Activated CD4-positive, alpha-beta T cell treated with anti-CD3 and anti-CD28 coated beads for 36 hours (primary cell): ENCODE results near the gene MAB21L2. TPM values are rescaled to one million over a fixed set of nuclear protein-coding genes. Genes with fewer than 3 reads are reported as not detected.

Experiments
- ATAC-seq: fragments of 200-7000 bp; cut with Tn5 transposase; one replicate; pipeline ENCODE4 v1.10.0; 2021; ENCODE audit warnings: mild to moderate bottlenecking, moderate library complexity
- CTCF ChIA-PET: fragments of 350-600 bp; sonication (Branson Sonifier 250); formaldehyde crosslinking; loops from one replicate; lab custom pipeline; 2021; ENCODE audit warnings: antibody characterized with exemption; lab: Charles Lee
- POLR2A ChIA-PET: fragments of 350-600 bp; sonication (Branson Sonifier 250); formaldehyde crosslinking; loops from one replicate; lab custom pipeline; 2021; ENCODE audit warnings: antibody characterized with exemption, inconsistent platforms; lab: Charles Lee
- DNase-seq: peaks from one replicate; pipeline ENCODE4 v3.0.0-alpha.2; 2020
- H3K27ac Mint-ChIP-seq: one replicate; pipeline ENCODE4 v1.8.0; 2021; ENCODE audit warnings: mixed read lengths
- H3K27me3 Mint-ChIP-seq: one replicate; pipeline ENCODE4 v1.8.0; 2021; ENCODE audit warnings: mixed read lengths
- H3K36me3 Mint-ChIP-seq: one replicate; pipeline ENCODE4 v1.8.0; 2021; ENCODE audit warnings: low read depth, mixed read lengths
- H3K4me1 Mint-ChIP-seq: one replicate; pipeline ENCODE4 v1.8.0; 2021; ENCODE audit warnings: mixed read lengths
- H3K4me3 Mint-ChIP-seq: one replicate; pipeline ENCODE4 v1.8.0; 2021; ENCODE audit warnings: mild to moderate bottlenecking, moderate library complexity, mixed read lengths
- H3K9me3 Mint-ChIP-seq: one replicate; pipeline ENCODE4 v1.8.0; 2021; ENCODE audit warnings: low read depth, mixed read lengths
- intact Hi-C, 2 experiments: fragments of 100-400 bp; cut with DNase I in 1 of 2; cut with micrococcal nuclease in 1 of 2; formaldehyde crosslinking; loops; one replicate each; pipeline versions ENCODE4 v1.14.2 to v1.15.1; 2022 to 2024; cut with DNase I, micrococcal nuclease
- total RNA-seq, 2 experiments: library from RNA; stranded (reverse); gene quantifications; one replicate each; pipeline ENCODE4 v1.2.3, GENCODE V29; 2021

MAB21L2 gene
- total RNA-seq, 2 experiments from 2014 or later, result not detected

- CTCF ChIA-PET, result no interaction called here
- Mint-ChIP-seq H3K9me3 (peaks cover 1% of the 10 kb centered on the region), H3K27me3 (no peaks in the 10 kb centered on the region), H3K4me1 (no peaks in the 10 kb centered on the region), H3K36me3 (peaks cover 7% of the 10 kb centered on the region), H3K4me3 (no peak overlapping the region), H3K27ac (no peak overlapping the region)
- intact Hi-C loops, result no loop called here
- ATAC-seq (no peak), DNase-seq (no peak)
- POLR2A ChIA-PET, result no interaction called here
Measured at GRCh38 chr4:150624055-150624454, 42.1 kb downstream of the MAB21L2 start.

GRCh38 chr4:150625033-150625432, 43.1 kb downstream of the MAB21L2 start:
- no peak for DNase-seq
- intact Hi-C loops, result no loop called here
- H3K9me3 Mint-ChIP-seq, result peaks cover 1% of the 10 kb centered on the region
- H3K36me3 Mint-ChIP-seq, result peaks cover 7% of the 10 kb centered on the region
- H3K27ac Mint-ChIP-seq, result no peak overlapping the region
- no peak for ATAC-seq
- CTCF ChIA-PET, result no interaction called here
- POLR2A ChIA-PET, result no interaction called here
- no peaks in the 10 kb centered on the region for H3K27me3 Mint-ChIP-seq
- no peak overlapping the region for H3K4me3 Mint-ChIP-seq
- H3K4me1 Mint-ChIP-seq, result no peaks in the 10 kb centered on the region

GRCh38 chr4:150628073-150628472, 46.1 kb downstream of the MAB21L2 start:
- no peak for DNase-seq
- H3K4me1 Mint-ChIP-seq, result no peaks in the 10 kb centered on the region
- H3K36me3 Mint-ChIP-seq, result peaks cover 2% of the 10 kb centered on the region
- CTCF ChIA-PET, result no interaction called here
- POLR2A ChIA-PET, result interaction anchor here (0.6 kb wide), 1 partner anchor 1230 kb away, joined by 3 read pairs; no protein-coding TSS in a partner anchor
- no peak for ATAC-seq
- H3K27ac Mint-ChIP-seq, result no peak overlapping the region
- H3K4me3 Mint-ChIP-seq, result no peak overlapping the region
- intact Hi-C loops, result no loop called here
- H3K9me3 Mint-ChIP-seq, result peaks cover 5% of the 10 kb centered on the region
- no peaks in the 10 kb centered on the region for H3K27me3 Mint-ChIP-seq

GRCh38 chr4:150632639-150633038, 50.7 kb downstream of the MAB21L2 start:
- ChIA-PET POLR2A (no interaction called here), CTCF (no interaction called here)
- Mint-ChIP-seq H3K36me3 (peaks cover 15% of the 10 kb centered on the region), H3K27ac (no peak overlapping the region), H3K9me3 (peaks cover 9% of the 10 kb centered on the region), H3K27me3 (no peaks in the 10 kb centered on the region), H3K4me3 (no peak overlapping the region), H3K4me1 (no peaks in the 10 kb centered on the region)
- intact Hi-C loops, result no loop called here
- ATAC-seq, result no peak
- DNase-seq, result no peak
